Measurements from ENCODE around the gene CHID1.

CHID1 gene

DNA sequence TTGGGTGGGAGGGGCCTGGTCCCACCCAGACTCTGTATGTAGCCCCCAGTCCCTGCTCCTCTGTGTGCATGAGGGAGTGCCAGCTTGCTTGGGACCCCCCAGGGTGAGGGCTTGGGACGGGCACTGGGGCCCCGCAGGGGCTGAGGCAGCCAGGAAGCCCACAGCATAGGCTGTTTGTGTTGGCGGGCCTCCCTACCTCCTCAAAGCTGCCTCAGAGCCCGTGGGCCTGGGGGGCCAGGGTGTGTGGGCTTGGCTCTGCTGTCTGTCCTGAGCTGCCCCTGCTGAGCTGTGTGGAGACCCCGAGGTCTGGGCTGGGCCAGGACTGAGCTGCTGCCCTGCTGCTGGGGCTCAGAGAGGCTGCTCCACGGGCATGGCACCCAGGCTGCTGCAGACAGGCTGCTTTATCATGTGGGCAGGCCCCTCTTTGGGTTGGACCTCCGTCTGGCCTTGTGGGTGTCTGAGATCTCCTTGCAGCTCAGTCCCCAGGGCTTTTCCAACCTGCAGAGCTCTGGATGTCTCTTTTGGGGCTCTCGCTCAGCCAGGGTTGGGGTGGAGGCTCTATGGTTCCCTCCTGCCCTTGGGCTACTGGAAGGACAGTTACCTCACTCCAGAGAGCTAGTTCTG, 64.6 kb downstream of the CHID1 start:
- no peak for DNase-seq

DNA sequence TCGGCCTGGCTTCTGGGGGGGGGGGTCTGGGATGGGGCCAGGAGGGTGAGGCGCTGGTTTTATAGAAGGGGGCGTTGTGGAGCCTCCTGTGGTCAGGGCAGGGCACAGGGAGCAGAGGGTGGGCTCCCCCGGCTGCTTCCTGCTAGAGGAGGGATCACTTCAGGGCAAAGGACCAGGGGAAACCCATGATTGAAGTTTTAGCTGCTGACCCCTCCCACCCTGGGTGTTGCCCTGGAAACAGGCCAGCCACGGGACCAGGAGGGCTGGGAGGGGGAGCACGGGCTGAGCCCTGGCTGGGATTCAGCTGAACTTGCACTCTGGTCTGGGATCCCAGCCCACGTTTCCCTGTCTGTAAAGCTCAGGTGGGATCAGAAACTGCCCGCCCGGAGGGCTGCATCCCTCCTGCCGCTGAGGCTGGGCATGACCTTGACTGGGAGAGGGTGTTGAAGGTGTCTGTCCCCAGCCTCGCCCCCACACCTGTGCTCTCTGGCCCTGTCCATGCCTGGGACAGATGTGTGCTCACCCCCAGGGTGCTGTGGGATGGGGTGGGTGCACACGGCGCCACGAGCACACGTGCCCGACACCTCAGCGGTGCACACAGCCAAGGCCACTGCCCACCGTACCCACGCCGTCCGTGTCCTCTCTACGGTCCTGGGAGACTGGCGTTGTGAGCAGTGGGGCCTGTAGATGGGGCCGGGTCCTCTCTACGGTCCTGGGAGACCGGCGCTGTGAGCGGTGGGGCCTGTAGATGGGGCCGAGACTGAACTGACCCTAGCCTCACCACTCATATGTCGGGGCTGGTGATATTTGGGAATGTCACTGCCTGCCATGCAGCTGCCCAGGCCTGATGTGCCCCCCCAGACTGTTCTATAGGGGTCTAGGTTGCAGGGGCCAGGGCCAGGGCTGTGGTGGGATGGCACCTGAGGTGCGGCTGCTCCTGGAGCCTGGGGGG, 65.6 kb downstream of the CHID1 start:
- no peak for DNase-seq

DNA sequence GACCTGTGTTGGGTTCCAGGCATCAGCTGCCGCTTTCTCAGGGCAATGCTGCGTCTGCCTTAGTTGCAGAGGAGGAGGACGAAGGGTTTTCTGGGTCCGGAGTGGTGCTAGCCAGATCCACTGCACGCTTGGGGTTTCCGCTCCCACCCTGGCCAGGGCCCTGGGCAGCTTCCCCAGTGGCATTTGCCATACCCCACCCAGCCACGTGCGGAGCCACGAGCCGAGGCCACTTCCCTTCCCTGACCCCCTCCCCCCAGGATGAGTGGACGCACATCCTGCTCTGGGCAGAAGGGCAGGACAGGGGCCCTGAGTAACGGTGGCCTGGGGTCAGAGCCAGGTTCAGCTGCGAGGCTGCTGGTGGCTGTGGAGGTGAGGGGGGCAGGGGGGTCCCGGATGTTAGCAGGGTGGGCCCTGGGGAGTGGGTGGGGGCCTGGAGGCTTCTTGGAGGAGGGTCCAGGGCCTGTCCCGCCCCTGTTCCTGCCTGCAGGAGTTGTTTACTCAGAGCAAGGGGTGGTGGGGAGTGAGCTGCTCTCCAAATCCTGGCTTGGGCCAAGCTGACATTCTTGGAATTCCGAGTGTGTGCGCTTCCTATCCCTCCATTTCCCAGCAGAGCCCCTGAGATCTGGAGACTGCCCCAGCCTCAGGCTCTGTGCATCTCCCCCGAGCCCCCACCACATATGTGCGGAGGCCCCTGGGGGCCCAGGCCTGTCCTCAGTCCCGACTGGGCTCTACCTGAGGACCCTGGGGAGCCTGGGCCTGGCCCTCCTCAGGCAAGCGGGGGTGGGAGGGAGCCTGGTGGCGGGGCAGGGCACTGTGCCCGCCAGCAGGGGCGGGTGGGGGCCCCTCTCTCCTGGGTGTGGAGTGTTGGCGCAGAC, 66.6 kb downstream of the CHID1 start:
- DNase-seq, result no peak

DNA sequence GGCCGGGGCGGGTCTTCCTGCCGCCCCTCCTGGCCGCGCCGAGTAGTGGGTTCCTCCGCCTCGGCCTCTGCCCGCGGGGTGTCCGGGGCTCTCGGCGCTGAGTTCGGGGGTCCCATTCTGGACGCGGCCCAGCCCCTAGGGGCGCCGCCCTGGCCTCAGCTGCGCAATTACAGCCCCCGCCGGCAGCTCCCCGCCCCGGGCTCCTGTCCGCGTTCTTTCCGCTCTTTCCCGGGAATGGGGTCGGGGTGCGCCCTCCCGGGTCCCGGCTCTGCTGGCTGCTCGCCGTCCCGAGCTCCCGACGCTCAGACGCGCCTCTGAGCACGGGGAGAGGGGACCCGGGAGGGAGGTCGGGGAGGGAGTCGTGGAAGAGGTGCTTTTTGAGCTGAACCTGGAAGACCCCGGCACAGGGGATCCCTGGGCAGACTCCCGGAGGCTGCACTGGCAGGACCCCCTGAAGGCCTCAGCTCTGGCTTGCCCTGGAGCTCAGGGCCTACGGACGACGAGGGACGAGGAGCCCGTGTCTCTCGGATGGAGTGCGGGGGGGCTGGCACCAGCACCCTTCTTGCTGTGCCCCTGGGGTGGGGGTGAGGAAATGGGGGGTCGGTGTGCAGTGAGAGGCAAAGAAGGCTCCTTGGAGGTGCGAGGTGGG, 67.4 kb downstream of the CHID1 start:
- DNase-seq, result no peak

DNA sequence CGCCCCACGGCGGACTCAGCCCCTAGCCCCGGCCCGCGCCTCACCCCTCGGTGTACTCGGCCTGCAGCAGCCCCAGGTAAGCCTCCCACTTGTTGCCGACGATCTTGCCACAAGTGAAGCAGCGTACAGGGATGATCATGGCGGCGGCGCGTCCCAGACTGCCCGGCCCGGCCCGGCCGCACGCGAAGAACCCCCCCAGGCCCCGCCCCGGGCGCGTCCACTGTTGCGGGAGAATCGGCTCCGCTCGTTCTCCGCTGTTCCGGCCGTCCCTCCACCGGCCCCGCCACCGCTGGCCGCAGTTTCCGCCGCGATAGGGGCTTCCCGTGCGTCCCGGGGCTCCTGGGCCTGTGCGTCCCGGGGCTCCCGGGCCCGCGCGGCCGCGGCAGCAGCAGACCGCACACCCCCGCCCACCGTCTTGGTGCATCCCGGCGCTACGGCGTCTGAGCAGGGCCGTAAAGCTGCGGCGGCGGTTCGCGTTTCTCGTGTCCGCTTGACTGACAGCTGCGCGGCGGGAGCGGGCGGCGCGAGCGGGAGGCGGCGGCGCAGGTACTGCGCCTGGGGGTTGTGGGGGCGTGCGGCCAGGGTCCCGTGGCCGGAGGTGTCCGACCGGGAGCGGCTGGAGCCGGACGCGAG, 68.1 kb downstream of the CHID1 start, which contains the start of the genes POLR2L and TSPAN4:
TSS of gene POLR2L (minus strand) at position 160 of the 633 bp plus-strand sequence. CDS start at position 139, 21 bp downstream.
TSS of gene TSPAN4 (plus strand) at position 483 of the 633 bp plus-strand sequence. CDS start 7,453 bp downstream, outside the sequence.
- peak in 1 of 2 experiments; percentile 64 for DNase-seq

DNA sequence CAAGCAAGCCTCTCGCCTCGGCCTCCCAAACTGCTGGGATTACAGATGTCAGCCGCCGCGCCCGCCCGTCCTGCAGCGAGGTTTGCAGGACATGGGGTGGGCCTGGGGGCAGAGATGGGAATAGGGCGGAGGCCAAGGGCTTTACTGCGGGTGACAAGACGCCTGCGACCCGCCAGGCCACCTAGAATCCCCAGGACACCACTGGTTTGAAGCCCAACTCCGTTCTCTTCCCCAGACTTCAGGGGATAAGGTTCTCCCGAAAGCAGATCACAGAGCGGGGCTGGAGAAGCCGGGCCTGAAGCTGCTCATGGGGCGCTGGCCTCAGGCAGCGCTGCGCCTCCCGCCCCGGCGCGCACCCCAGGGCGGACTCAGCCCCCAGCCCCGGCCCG, 68.6 kb downstream of the CHID1 start:
- DNase-seq, result no peak

DNA sequence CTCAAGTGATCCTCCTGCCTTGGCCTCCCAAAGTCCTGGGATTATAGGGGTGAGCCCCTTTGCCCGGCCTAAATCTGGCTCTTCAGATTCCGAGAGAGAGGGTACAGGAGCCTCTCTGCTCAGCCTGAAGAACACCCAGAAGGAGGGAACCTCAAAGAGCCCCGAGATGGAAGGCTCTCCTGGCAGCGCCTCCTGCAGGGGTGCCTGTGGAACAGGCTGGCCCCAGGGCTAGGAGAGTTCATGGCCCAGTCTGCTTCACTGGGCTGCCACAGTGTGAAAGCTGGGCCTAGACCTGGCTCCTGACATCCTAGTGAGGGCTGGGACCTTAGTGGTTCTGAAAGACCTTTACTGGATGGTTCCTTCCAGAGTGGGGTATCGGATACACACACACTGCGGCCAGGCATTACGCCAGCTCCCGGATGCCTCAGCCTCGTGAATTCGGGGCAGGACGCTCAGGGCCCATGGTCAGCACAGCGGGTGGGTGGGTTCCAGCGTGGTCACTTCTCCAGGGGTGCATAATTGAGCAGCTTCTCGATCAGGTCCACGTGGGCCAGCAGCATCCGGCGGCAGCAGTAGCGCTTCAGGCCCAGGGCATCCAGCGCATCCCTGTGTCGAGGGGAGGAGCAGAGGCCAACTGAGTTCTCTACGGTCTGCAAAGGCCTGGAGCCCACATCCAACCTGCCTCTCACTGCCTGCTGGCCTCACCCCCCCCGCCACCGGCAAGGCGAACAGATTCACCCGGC, 70.6 kb downstream of the CHID1 start:
- DNase-seq, result no peak

DNA sequence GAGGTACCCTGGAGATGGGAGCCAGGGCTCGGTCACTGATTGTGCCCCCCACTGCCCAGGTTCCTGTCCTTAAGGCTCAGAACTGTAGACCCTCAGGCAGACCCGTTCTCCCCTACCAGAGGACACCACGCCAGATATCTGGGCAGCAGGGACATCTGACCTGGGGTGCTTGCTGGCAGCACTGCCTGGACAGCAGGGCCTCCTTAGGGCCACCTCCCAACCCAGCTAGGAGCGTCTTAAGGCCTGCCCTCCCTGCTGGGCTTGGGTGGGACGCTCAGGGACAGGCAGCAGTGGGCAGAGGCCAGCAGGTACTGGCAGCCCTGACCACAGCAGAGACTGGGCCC, 71.4 kb downstream of the CHID1 start:
- DNase-seq, result no peak

DNA sequence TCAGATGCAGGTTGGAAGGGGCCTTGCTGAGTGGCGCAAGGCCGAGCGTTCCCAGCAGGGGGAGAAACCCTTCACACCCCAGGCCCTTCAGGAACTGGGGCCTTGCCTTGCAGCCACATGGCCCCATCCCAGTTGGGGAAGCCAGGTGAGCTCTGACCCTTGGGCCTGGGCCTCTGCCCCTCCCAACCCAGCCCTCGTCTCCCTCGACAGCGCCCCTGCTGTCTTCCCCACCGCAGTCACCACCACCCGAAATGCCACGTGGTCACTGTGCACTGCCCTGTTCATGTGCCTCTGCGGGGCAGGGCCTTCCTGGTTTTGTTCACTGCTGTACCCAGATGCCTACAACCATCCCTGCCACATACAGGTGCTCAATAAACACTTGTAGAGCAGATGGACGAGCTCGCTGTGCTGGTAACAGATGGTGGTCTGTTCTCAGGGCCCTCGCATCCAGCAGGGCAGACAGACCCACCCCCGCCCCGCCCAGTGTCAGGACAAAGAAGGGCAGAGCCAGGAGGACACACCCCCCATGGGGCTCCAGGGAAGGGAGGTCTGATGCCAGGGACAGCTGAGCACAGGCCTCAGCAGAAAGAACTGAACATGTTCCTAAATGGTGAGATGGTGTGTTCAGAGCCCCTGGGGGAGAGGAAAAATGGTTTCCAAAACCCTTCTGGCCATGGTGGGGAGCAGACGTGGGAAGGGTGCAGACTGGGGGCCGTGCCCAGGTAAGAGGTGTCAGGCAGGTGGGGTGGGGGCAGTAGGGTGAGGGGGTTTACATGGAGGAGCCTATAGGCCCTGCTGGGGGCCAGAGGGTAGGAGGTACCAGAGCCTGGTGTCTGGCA, 72.0 kb downstream of the CHID1 start:
- DNase-seq, result no peak

DNA sequence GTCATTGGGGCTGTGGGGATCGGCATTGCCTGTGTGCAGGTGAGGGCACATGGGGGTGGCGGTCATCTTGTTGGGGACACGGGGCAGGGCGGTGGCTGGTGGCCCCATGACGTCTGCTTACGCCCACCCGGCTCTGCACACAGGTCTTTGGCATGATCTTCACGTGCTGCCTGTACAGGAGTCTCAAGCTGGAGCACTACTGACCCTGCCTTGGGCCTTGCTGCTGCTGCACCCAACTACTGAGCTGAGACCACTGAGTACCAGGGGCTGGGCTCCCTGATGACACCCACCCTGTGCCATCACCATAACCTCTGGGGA, 72.7 kb downstream of the CHID1 start:
- no peak for DNase-seq

DNA sequence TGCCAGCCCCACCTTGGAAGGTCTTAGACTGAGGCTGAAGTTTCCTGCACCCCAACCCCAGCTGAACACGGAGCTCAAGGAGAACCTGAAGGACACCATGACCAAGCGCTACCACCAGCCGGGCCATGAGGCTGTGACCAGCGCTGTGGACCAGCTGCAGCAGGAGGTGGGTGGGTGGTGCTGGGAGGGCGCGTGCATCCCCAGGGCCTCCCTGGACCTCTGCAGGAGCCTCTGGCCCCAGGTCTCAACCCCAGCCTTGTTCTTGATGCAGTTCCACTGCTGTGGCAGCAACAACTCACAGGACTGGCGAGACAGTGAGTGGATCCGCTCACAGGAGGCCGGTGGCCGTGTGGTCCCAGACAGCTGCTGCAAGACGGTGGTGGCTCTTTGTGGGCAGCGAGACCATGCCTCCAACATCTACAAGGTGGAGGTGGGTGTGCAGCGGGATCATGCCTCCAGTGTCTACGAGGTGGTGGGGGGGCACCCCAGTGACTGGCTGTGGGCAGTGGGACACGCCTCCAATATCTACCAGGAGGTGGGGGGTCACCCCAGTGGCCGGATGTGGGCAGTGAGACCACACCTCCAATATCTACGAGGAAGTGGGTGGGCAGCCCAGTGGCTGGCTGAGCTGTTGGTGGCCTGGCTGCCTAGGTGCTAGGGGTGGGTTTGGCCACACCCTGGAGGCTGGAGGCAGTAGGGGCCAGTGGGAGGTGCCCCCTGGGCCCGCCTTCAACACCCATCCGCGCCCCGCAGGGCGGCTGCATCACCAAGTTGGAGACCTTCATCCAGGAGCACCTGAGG, 73.2 kb downstream of the CHID1 start:
- DNase-seq, result no peak

DNA sequence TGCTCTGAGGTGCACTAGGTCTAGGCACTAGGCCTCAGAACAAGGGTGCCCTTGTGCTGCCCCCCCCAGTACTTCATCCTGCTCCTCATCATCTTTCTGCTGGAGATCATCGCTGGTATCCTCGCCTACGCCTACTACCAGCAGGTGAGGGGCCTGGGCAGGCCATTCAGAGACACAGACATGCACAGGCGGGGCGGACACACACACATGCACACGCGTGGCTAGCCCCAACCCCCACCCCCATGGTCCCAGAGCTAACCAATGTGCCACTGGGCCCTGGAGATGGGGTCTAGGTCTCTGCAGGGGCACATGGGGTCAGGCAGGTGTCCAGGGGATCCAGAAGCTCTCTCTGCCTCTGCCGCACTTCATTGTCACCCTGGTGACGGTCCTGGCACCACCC, 73.9 kb downstream of the CHID1 start:
- DNase-seq, result no peak

DNA sequence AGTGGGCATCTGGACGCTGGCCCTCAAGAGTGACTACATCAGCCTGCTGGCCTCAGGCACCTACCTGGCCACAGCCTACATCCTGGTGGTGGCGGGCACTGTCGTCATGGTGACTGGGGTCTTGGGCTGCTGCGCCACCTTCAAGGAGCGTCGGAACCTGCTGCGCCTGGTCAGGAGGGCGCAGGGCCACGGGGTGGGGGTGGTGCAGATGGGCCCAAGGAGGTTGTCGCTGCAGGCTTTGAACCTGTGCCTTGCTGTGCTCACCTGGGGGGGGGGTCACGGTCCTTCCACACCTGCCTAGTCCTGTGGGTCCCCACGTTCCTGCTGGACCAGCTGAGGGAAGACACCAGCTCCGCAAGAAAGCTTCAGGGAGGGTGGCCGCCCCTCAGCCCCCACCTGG, 74.3 kb downstream of the CHID1 start:
- no peak for DNase-seq

DNA sequence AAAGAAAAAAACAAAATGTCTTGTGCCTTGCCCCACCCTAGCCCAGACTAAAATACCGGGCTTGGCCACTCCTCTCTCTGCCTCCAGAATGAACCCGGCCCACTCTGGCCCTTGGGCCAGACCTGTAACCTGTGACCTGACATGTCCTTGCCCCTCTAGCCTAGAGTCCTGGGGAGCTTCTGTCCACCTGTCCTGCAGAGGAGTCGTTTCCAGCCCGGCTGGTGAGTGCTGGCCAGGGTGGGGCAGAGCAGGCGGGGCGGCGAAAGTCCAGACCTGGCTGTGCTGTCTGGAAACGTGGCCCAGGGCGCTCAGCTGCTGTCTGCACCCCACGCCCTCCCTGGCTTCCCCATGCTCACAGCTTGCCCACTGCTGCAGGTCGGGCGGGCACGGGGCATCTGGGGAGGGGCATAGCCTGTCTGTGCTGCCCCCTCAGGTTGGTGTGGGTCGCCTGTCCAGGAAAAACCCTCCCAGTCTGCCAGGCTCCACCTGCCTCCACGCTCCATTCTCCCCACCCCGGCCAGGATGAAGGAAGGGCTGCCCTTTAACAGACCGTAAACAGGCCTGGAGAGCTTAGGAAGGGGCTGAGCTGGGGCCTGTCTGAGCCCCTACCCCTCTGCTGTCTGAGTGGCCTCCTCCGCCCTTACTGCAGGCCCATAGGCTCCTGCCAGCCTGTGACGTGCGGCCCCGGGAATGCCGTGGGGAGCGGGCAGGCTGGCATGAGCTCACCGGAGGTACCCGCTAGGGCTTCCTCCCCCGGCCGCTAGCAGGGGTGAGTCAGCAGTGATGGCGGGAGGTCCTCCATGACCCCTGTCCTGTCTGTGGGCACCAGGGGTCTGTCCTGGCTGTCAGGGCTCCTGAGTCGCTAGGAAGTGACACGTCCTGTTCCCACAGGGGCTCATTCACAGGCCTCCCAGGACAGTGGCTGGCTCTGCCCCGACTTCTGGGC, 76.0 kb downstream of the CHID1 start:
- peak in 1 of 2 experiments; percentile 30 for DNase-seq

DNA sequence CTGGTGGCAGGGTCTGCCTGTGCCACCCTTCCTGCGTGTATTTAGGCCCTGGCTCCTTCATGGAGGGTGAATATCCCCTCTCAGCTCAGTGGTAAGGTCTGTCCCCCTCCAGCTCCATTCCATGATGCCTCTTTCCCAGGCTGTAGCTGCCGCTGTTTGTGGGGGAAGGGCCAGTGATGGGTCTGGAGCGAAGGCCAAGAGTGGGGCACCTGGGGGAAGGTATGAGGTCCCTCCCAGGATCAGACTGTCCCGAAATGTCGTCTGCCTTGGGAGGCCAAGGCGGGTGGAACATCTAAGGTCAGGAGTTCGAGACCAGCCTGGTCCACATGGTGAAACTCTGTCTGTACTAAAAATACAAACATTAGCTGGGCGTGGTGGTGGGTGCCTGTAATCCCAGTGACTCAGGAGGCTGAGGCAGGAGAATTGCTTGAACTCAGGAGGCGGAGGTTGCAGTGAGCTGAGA, 76.7 kb downstream of the CHID1 start:
- DNase-seq, result no peak

DNA sequence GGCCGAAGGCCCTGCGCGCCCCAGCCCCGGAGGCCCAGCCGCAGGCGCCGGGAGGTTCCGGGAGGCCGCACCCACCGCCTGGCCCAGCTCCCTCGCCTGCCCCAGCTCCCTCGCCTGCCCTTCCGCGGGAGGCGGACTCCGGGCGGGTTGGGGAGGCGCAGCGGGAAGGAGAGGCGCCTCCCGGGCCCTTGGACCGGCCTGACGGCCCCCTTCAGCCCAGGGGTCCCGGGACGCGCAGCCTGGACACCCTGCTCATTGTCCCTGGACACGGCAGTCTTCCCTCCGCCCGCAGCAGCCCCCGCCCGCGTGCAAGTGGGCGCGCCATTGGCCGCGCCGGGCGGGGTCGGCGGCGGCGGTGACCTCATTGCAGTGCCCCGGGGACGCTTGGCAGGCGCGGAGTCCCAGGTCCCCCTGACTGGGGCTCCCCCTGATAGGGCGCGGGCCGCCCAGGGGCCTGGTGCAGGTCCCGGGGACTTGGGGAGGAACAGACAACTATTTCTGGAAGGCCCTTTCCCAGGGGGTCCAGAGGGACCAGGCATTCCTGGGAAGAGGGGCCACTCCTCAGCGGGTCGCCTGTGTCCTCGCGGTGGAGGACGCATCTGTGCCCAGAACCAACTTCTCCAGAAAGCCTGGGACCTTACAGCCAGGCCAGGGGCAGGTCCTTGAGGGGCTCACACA, 77.4 kb downstream of the CHID1 start:
- no peak for DNase-seq

DNA sequence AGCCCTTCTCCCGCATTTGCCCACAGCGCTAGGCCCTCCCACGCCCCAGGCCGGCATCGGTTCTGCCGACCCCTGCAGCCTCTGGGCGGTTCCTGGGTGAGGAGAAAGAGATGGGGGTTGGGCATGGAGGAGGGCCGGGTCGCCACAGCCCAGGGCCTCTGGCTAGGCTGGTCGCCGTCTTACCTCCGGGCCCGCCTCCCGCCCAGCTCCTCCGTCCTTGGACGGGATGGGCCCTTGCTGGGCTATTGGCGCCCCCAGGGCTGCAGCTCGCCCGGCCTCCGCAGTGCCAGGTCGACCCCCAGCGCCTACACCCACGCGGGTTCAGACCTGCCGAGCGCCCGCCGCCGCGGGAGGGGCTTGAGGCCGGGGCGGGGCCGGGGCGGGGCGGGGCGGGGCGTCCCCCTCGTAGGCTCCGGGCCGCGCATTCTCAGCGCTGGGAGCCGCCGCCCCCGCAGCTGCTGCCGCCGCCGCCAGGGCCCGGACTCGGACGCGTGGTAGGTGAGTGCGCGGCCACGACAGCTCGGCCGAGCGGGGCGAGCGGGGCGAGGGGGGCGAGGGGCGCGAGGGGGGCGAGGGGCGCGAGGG, 78.0 kb downstream of the CHID1 start, which contains the start of gene CD151:
TSS of gene CD151 (plus strand) at position 424 of the 585 bp plus-strand sequence. CDS start 3,118 bp downstream, outside the sequence.
- DNase-seq, result peak in 1 of 2 experiments; percentile 45
